Activated CD8-positive, alpha-beta T cell treated with anti-CD3 and anti-CD28 coated beads for 36 hours (primary cell): ENCODE results near the gene PEX3. TPM values are rescaled to one million over a fixed set of nuclear protein-coding genes. Genes with fewer than 3 reads are reported as not detected.

Experiments
- ATAC-seq: fragments of 200-7000 bp; cut with Tn5 transposase; one replicate; pipeline ENCODE4 v1.10.0; 2021; ENCODE audit warnings: mild to moderate bottlenecking, moderate library complexity
- CTCF ChIA-PET: fragments of 350-600 bp; sonication (Branson Sonifier 250); formaldehyde crosslinking; loops from one replicate; lab custom pipeline; 2021; ENCODE audit warnings: antibody characterized with exemption; lab: Charles Lee
- POLR2A ChIA-PET: fragments of 350-600 bp; sonication (Branson Sonifier 250); formaldehyde crosslinking; loops from one replicate; lab custom pipeline; 2021; ENCODE audit warnings: antibody characterized with exemption; lab: Charles Lee
- DNase-seq: peaks from one replicate; pipeline ENCODE4 v3.0.0-alpha.2; 2020
- H3K27ac Mint-ChIP-seq: one replicate; pipeline ENCODE4 v1.8.0; 2021; ENCODE audit warnings: mild to moderate bottlenecking, mixed read lengths
- H3K27me3 Mint-ChIP-seq: one replicate; pipeline ENCODE4 v1.8.0; 2021; ENCODE audit warnings: mixed read lengths
- H3K36me3 Mint-ChIP-seq: one replicate; pipeline ENCODE4 v1.8.0; 2021; ENCODE audit warnings: low read depth, mixed read lengths
- H3K4me1 Mint-ChIP-seq: one replicate; pipeline ENCODE4 v1.8.0; 2021; ENCODE audit warnings: low read depth, mixed read lengths
- H3K4me3 Mint-ChIP-seq: one replicate; pipeline ENCODE4 v1.8.0; 2021; ENCODE audit warnings: mild to moderate bottlenecking, moderate library complexity, mixed read lengths
- H3K9me3 Mint-ChIP-seq: one replicate; pipeline ENCODE4 v1.8.0; 2021; ENCODE audit warnings: mixed read lengths
- CTCF ChIP-seq: fragments of 200-600 bp; IDR thresholded peaks from one replicate; pipeline ENCODE4 v1.8.0; 2022; ENCODE audit warnings: antibody characterized with exemption, mild to moderate bottlenecking
- intact Hi-C: fragments of 100-400 bp; cut with micrococcal nuclease; formaldehyde crosslinking; loops from one replicate; pipeline ENCODE4 v1.10.0; 2022
- total RNA-seq, 2 experiments: library from RNA; stranded (reverse); gene quantifications; one replicate each; pipeline ENCODE4 v1.2.3, GENCODE V29; 2021

PEX3 gene
- total RNA-seq, 2 experiments from 2014 or later, result 24.9 to 33.6 TPM

- DNase-seq (peak; percentile 35), ATAC-seq (peak; percentile 37)
- POLR2A ChIA-PET, result interaction anchor here (1.1 kb wide), 1 partner anchor 16 kb away, joined by 5 read pairs; no protein-coding TSS in a partner anchor
- intact Hi-C loops, result no loop called here
- peaks cover 17% of the 10 kb centered on the region for H3K4me1 Mint-ChIP-seq
- H3K27ac Mint-ChIP-seq, result no peak overlapping the region
- CTCF ChIA-PET, result no interaction called here
- H3K9me3 Mint-ChIP-seq, result no peaks in the 10 kb centered on the region
- TF ChIP-seq CTCF, result no peak
- H3K4me3 Mint-ChIP-seq, result no peak overlapping the region
- no peaks in the 10 kb centered on the region for H3K36me3 Mint-ChIP-seq
- H3K27me3 Mint-ChIP-seq, result no peaks in the 10 kb centered on the region
Measured at GRCh38 chr6:143531720-143532499, 81.3 kb downstream of the PEX3 start.

GRCh38 chr6:143535189-143535614 is 84.6 kb downstream of the PEX3 start:
- ATAC-seq (no peak), DNase-seq (no peak)
- peaks cover 19% of the 10 kb centered on the region for H3K4me1 Mint-ChIP-seq
- no peaks in the 10 kb centered on the region for H3K27me3 Mint-ChIP-seq
- no peak for TF ChIP-seq CTCF
- H3K27ac Mint-ChIP-seq, result no peak overlapping the region
- ChIA-PET CTCF (interaction anchor here (1.1 to 2.5 kb wide), 4 partner anchors 16 to 286 kb away, joined by 3 to 10 read pairs (median 4); partner anchors contain the start of gene FUCA2), POLR2A (interaction anchor here (1.6 kb wide), 1 partner anchor 10 kb away, joined by 5 read pairs; no protein-coding TSS in a partner anchor)
- intact Hi-C loops, result no loop called here
- H3K9me3 Mint-ChIP-seq, result no peaks in the 10 kb centered on the region
- no peaks in the 10 kb centered on the region for H3K36me3 Mint-ChIP-seq
- no peak overlapping the region for H3K4me3 Mint-ChIP-seq

- H3K27me3 Mint-ChIP-seq, result no peaks in the 10 kb centered on the region
- peak overlapping the region; percentile 67 for H3K4me3 Mint-ChIP-seq
- CTCF ChIA-PET, result interaction anchor here (0.7 to 2.5 kb wide), 5 partner anchors 15 to 39 kb away, joined by 3 to 10 read pairs (median 5); partner anchors contain the start of gene FUCA2
- no peaks in the 10 kb centered on the region for H3K36me3 Mint-ChIP-seq
- no peak for TF ChIP-seq CTCF
- DNase-seq, result peak; percentile 57
- H3K4me1 Mint-ChIP-seq, result peaks cover 25% of the 10 kb centered on the region
- peak overlapping the region; percentile 43 for H3K27ac Mint-ChIP-seq
- POLR2A ChIA-PET, result interaction anchor here (0.9 to 1.6 kb wide), 4 partner anchors 8 to 40 kb away, joined by 3 to 5 read pairs (median 4); partner anchors contain the start of gene FUCA2
- intact Hi-C loops, result no loop called here
- no peaks in the 10 kb centered on the region for H3K9me3 Mint-ChIP-seq
- ATAC-seq, result peak; percentile 76
Measured at GRCh38 chr6:143536461-143536865, 85.9 kb downstream of the PEX3 start.

DNA sequence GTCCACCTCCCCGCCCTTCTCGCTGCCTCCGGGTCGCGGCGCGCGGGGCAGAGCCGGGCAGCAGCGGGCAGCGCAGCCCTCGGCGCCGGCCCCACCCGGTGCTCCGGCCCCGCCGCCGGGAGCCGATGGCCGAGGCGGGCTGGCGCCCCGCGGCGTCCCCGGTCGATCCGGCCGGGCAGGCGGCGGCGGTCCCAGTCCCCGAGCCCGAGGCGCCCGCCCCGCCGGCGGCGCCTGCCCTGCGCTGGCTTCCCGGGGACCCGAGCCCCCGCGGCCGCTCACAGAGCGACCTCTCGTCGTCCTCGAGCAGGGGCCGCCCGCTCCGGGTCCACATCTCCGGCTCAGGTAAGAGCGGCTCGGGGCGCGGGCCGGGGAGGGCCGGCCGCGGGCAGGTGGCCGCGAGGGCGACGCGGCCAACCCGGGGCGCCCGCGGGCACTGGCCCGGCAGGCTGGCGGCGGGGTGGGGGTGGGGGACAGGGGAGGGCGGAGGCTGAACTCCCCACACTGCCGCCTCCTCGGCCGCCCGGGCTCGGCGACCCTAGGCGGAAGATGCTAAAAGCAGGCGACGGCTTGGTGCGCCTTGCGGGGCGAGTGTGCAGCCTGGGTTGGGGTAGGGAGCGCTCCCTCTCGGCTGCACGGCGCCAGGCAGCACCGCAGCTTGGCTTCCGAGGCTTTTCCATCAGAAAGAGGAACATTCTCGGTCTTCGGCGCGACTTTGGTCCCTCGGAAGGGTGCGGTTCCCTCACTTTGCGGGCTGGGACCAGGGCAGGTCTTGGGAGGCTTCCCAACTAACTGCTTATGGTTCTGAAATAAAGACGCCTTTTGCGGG is 86.5 kb downstream of the PEX3 start:
- H3K4me1 Mint-ChIP-seq, result peaks cover 25% of the 10 kb centered on the region
- ATAC-seq, result peak; percentile 79
- CTCF ChIA-PET, result interaction anchor here (0.9 to 2.5 kb wide), 6 partner anchors 9 to 476 kb away, joined by 3 to 10 read pairs (median 6); partner anchors contain the start of gene FUCA2
- DNase-seq, result peak; percentile 72
- intact Hi-C loops, result no loop called here
- H3K27ac Mint-ChIP-seq, result peak overlapping the region; percentile 67
- no peaks in the 10 kb centered on the region for H3K27me3 Mint-ChIP-seq
- no peaks in the 10 kb centered on the region for H3K9me3 Mint-ChIP-seq
- H3K36me3 Mint-ChIP-seq, result no peaks in the 10 kb centered on the region
- POLR2A ChIA-PET, result interaction anchor here (0.7 to 1.6 kb wide), 4 partner anchors 8 to 26 kb away, joined by 3 to 5 read pairs (median 4); partner anchors contain the start of gene FUCA2
- no peak for TF ChIP-seq CTCF
- peak overlapping the region; percentile 80 for H3K4me3 Mint-ChIP-seq
